GM21825 (cell line): ENCODE measurements around the gene OPHN1.
"Not testable (repeated sequence)": the region's sequence is repeated elsewhere in the genome, so short reads cannot be mapped to it uniquely, and the experiment has no call there.

Experiments
- ATAC-seq: cut with Tn5 transposase; IDR thresholded peaks from one replicate; pipeline ENCODE4 v1.9.1; 2021; ENCODE audit warnings: mild to moderate bottlenecking, moderate library complexity; ENCODE audit not compliant: unreplicated experiment

Gene OPHN1

DNA sequence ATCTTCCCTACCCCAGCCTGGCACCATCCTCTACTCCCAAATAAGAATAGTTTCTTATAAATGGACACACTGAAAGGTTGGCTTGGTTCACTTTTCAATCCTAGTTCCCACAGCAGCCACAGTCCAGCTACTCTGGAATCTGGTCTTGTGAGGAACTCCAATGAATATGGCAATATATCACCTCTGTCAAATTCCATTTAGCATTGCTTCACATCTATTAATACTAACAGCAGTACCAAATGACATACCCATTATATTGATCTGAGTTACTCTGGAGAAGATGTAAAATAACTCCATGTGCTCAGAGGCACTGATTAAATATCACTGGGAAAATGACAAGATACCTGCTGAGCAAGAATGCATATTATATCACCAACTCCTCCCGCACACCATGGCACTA lies 8.6 kb downstream of the OPHN1 start:
- no peak for ATAC-seq

DNA sequence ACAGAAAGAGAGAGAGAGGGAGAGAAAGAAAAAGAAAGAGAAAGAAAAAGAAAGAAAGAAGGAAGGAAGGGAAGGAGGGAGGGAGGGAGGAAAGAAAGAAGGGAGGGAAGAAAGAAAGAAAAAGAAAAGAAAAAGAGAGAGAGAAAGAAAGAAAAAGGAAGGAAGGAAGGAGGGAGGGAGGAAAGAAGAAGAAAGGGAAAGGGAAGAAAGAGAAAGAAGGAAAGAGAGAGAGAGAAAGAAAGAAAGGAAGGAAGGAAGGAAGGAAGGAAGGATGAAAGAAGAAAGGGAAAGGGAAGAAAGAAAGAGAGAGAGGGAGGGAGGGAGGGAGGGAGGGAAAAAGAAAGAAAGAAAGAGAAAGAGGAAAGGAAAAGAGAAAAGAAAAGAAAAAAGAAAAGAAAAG lies 10.8 kb downstream of the OPHN1 start:
- no peak for ATAC-seq

DNA sequence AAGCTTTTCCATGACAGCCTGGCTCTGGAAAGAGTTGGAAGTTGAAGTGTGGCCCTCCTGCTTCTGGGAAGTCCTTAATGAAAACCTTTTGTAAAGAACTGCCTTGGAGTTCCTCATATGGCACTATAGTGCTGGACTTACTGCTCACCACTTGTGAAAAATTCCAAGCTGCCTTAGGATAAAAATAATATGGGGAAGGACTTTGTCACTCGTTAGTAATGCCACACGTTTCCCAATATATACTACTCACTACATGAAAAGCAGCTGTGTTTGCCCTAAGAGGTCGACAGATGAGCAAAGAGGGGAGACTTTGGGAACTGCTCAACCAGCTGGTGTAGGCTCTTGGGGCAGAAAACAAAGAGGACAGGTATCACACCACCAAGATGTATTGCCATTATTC lies 11.7 kb downstream of the OPHN1 start:
- no peak for ATAC-seq

DNA sequence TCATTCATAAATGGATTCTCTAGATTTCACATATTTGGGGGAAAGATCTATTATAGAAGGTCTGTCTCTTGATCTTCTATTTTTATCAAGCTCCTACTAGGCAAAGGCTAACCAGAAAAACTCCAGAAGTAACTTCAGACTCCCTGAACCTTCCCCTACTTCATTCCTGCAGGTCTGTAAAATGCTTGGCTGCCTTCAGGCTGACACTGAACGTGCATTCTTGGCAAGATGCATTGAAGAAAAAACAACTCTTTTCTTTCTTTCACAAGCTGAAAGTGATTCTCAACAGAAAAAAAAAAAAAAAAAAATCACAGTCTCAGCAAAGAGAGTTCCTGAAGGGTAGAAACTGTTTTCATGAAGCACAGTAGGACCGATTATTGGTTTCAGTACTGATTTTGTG lies 12.7 kb downstream of the OPHN1 start:
- ATAC-seq, result no peak

DNA sequence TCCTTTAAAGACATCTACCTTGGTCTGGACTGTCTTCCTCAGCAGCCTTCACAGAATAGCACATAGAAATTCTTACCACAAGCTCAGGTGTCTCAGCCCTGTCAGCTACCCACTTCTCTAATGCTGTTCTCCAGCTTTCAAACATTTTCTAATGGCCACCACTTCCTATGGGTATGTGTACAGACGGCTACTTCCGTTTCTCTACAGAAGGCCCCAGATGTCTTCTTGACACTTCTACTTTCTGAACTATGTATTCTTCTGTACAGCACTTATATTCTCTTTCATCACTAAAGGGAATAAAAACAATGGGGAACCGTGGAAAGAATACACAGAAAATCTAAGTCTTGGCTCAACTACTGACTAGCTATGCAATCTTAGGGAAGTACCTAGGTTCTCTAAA lies 13.3 kb downstream of the OPHN1 start:
- ATAC-seq, result no peak

DNA sequence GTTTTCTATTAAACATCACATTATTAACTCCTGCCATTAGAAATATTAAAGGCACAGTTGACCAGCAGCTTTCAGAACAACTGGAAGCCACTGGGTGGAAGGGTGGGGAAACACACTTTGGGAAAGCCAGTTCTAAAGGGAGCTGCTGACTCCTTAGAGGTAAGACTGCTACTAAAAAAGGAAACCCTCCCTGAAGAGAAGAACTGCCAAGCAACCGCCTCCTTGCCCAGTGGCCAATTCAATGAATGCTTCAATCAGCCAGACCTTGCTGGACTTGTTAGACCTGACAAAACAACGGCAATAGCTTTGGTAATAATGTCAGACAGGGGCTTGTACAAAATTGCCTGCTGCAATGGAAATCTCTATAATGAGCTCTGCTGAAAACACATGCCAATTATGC lies 15.6 kb downstream of the OPHN1 start:
- ATAC-seq, result no peak

DNA sequence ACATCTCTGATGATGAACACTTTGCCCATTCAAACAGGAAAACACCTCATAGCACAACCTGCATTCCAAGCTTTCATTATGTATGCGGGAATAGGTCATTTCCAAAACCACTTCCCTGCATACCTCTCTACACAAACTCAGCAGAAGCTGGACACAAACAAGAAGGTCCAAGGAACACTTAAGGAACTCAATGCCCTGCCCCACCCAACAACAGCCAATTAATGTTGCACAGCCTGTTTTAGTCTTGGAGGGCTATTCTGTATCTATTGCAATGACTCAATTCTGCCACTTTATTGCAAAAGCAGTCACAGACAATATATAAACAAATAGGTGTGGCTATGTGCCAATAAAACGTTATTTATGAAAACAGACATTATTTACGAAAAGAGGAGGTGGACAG lies 16.7 kb downstream of the OPHN1 start:
- no peak for ATAC-seq

DNA sequence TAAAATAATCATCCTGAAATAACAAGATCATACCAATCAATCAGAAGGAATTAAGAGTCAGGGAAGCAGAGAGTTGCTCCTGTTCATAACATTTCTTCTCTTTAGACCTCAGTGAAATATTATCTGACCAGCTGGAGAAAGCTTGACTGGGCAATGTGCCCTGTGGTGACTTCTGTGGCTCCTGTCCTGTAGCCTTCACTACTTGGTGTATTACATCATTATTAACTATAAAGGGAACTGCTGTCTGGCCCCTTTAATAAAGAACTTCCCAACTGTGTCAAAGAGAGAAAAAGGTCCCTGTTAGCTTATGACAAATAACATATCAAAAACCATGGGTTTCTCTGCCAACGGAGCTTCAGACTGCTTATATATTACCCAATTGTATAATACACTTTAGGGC lies 18.0 kb downstream of the OPHN1 start:
- no peak for ATAC-seq

DNA sequence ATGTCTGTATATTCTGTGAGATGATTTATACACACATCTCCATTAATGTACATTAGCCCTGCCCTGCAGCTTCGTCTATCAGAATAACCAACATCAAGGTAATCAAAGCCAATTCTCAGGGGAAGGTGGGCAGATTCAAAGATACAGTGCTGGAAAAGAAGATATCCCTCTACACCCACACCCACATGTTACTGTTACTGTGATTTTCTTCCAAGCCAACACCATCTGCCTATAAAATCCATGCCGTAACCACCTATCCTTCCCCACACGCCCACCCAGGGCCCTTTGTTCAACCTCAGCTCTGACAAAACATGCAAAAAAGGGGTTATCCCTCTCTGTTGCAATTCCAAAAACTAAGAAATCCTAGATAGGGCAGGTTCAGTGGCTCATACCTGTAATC lies 20.0 kb downstream of the OPHN1 start:
- ATAC-seq, result no peak

DNA sequence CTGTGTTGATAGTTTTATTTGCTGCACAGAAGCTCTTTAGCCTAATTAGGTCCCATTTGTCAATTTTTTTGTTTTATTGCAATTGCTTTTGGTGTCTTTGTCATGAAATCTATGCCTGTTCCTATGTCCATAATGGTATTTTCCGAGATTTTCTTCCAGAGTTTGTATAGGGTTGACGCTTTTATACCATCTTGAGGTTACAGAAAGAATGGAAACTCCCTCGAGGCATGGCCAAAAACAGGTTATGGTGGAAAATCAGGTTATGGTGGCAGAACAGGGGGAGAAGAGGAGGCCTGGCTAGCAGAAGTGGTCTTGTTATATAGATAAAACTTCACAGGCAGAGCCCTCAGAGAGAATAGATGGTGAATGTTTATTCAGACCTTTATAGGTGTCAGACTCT lies 21.6 kb downstream of the OPHN1 start:
- ATAC-seq, result no peak

DNA sequence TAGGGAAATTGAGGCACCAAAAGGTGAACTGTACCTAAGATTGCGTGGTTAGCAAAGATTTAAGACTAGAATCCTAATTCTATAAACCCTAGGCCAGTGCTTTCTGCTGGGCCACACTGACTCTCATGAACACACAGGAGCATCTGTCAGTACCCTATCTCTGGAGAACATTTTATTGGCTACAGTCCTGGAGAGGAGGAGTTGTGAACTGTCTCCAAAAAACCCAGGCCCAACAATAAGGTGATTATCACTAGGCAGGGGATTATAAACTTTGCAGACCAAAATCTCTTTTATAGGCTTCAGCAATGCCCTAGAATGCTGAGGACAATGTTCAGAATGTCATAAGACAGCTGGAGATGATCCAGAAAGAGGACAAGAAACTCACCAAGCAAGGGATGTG lies 24.1 kb downstream of the OPHN1 start:
- ATAC-seq, result no peak

DNA sequence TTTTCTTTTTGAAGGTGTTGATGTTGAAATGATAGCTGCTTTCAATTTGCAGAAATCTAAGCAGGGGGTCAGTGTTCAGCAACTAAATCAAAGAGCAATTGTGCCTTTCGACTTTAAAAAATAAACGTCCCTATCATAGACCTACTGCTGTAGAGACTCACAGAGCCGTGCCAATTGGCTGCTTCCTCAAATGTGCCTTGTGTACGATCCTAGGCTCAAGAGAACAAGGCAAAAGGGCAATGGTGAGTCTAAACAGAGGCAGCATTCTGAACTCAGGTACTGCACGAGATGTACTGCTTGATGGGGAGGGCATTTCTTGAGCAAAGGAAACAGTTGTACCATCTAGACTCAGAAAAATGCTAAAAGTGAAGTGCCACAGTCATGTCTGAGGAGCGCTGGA lies 29.8 kb downstream of the OPHN1 start:
- no peak for ATAC-seq

DNA sequence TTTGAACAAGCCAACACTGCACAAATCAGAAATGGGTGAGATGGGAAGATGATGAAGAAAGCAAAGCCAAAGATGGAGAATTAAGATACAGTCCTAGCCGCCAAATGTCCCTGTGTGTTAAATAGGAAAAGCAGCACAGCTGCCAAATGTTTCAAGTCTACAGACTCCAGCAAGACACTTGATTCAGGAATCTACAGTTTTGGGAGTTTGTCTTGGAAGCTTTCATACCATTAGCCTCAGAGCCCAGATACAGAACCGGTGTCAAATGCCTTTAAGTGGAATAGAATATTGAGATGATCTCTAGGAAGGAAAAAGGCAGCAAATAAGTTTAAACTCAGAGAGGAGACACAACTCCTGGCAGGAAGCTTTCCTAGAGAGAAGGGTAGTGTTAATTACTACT lies 30.3 kb downstream of the OPHN1 start:
- no peak for ATAC-seq

DNA sequence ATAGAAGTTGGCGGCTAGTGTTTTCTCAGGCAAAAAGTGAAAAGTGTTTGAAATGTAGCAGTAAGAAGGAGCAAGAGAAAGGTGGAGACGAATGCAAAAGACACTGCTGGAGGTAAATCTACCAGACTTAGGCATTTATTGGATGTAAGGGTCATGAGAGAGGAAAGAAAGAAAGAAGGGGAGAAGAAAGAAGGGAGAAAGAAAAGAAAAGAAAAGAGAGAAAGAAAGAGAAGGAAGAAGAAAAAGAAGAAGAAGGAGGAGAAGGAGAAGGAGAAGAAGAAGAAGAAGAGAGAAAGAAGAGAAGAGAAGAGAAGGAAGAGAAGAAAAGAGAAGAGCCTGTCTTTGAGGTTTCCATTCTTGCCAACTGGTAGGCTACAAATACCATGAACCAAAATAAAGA lies 31.2 kb downstream of the OPHN1 start:
- no peak for ATAC-seq

DNA sequence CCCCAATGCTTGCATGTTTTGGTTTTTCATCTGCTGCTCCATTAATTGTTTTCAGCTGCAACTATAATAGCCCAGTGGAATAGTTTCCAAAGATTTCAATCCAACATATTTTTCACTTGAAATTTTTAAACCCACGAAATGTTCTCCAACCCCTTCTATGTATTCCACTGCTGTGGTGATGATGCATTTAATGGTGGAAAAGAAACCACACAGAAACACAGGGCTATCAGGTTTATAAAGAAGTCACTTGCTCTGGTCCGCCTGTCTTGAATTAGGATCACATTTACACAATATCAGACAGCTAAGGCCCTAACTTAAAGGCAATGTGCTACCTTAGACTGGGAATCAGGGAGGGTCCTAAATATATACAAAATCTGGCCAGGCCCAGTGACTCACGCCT lies 35.0 kb downstream of the OPHN1 start:
- no peak for ATAC-seq

DNA sequence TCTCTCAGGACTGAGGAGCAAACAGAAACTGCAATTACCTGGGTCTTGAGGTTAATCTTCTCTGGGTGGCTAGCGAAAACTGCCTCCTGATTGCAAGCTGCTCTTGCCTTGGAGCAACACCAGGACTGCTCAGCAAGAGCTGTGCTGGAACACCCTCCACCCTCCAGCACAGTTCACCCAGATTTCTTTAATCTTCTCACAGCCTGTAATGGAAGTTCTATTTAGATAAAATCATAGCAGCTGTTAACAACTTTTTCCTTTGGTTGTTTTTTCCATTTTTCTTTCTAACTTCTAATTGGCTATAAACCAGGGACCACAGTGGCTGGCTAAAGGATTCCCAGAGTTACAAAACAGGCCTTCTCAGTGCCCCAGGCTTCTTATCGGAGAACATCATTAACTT lies 36.3 kb downstream of the OPHN1 start:
- ATAC-seq, result no peak

DNA sequence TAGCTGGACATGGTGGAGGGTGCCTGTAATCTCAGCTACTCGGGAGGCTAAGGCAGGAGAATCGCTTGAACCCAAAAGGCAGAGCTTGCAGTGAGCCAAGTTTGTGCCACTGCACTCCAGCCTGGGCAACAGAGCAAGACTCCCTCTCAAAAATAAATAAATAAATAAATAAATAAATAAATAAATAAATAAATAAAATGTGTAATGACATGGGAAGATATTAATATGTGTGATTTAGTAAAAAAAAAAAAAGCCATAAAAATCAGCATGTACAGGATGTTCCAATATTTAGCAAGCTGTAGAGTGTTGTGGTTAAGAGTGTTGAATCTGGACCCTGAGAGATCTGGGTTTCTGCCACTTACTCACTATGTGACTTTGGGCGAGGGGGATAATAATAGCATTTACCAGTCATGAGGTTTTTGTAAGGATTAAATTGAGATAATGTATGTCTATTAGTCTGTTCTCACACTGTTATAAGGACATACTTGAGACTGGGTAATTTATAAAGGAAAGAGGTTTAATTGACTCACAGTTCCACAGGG lies 43.8 kb downstream of the OPHN1 start:
- not testable (repeated sequence) for ATAC-seq

DNA sequence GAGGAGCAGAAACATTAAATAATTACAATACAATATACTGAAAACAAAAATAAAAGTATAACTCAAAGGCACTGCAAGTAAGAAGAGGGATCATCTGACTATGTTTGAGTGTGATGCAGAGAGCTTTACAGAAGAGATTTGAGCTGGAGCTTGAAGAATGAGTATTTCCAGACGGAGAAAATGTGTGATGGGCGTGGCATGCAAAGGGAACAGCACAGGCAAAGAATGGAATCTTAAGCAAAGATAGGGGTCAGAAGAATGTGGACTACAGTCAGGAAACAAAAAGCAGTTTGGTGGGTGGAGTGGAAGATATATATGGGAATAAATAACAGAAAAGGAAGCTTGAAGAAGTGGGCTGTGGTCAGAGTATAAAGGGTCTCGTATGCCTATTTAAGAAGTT lies 45.5 kb downstream of the OPHN1 start:
- no peak for ATAC-seq

DNA sequence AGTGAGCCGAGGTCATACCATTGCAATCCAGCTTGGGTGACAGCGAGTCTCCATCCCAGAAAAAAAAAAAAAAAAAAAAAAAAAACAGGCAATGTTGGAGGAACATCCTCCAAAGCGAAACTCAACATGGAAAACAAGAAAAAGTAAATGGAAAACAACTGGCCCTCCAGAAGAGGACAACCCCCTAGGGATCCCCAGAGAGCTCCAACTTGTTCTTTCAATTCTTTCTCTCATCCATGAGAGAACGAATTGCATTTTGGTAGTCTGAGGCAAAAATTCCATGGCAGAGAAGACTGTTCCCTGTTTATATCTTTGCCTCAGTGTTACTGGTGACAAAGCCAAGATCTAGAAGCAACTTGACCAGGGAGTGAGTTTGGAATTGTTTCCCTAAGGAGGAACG lies 49.8 kb downstream of the OPHN1 start:
- no peak for ATAC-seq

DNA sequence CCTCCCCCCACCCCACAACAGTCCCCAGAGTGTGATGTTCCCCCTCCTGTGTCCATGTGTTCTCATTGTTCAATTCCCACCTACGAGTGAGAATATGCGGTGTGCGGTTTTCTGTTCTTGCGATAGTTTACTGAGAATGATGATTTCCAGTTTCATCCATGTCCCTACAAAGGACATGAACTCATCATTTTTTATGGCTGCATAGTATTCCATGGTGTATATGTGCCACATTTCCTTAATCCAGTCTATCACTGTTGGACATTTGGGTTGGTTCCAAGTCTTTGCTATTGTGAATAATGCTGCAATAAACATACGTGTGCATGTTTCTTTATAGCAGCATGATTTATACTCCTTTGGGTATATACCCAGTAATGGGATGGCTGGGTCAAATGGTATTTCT lies 55.7 kb downstream of the OPHN1 start:
- not testable (repeated sequence) for ATAC-seq

DNA sequence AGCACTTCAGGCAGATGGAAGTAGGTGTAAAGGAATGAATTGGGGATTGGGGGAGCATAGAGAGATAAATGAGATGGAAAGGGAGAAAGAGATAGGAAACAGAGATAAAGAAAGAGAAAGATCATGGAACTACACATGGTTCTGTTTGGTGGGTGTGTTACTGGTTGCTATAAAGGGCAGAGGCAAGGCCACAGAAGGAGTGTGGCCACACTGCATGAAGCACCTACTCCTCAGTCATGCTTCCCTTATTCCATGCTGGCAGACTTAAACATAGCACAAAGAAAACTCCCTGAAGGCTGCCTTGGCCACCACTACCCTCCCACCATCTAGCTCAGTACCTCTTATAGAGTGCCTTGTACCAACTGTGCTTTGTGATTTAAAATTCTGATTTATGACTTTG lies 56.9 kb downstream of the OPHN1 start:
- ATAC-seq, result no peak

DNA sequence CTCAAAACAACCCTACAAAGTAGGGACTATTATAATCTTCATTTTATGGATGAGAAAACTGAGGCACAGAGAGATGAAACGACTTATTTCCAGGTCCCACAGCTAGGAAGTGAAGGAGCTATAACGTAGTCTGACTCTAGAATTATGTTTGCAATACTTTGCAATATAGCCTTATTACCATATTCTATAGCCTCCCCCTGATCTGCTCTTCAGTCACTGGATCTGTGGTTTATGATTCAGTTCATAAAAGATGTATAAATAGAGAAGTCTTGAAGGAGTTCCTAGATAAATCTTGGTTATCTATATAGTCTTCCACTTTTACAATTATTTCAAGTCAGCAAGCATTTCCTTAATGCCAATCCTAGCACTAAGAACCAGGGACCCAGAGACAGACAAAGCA lies 57.5 kb downstream of the OPHN1 start:
- no peak for ATAC-seq

DNA sequence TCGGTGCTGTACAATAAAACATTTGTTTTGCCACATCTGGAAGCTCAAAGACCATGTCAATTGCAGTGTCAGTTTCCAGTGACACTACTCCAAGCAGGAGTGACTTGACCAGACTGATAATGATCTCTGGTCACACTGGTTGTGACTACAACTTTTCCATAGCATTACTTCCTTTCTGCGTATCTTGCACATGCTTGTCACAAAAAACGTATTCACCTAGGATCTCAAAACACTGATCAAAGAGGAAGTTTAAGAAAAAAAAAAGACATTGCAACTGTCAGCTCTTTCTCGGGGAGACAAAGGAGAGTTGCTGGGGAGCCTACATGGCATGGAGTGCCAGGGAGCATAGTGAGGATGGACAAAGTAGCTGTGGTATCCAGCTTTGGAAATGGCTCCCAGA lies 60.6 kb downstream of the OPHN1 start:
- ATAC-seq, result no peak

DNA sequence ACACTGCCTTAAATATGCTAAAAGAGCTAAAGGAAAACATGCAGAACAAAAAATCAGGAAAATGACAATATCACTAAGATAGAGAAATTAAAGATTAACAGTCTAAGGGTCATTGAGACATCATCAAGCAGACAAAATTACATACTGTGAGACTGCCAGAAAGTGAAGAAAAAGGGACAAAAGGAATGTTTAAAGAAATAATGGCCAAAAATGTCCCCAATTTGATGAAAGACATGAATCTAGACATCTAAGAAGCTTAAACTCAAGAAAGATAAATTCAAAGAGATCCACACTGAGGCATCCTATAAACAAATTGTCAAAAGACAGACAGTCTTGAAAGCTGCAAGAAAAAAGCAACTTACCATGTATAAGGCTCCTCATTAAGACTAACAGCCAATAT lies 63.7 kb downstream of the OPHN1 start:
- ATAC-seq, result no peak
